Eye (tissue), 1 donor: Measurements from ENCODE around the gene JUP.
"Not testable (repeated sequence)": the region's sequence is repeated elsewhere in the genome, so short reads cannot be mapped to it uniquely, and the experiment has no call there.

Experiments
- DNase-seq: peaks from one replicate; pipeline ENCODE4 v3.0.0-alpha.2; 2015

JUP gene

GRCh38 chr17:41786227-41787020 lies at the start of gene JUP:
TSS of gene JUP (minus strand) at chr17:41786711. CDS start at chr17:41771854, 14,857 bp downstream.
- peak; percentile 99 for DNase-seq

GRCh38 chr17:41835800-41836549 lies 49.5 kb upstream of the JUP start, which contains the start of gene NT5C3B:
TSS of gene NT5C3B (minus strand) at chr17:41836232. CDS start at chr17:41836193, 39 bp downstream.
- peak; percentile 82 for DNase-seq

GRCh38 chr17:41835214-41835799 lies 48.8 kb upstream of the JUP start:
- peak; percentile 43 for DNase-seq

- not testable (repeated sequence) for DNase-seq
Observed at GRCh38 chr17:41829961-41830360, 43.5 kb upstream of the JUP start.

GRCh38 chr17:41825175-41825845 lies 38.8 kb upstream of the JUP start:
- no peak for DNase-seq

GRCh38 chr17:41824086-41824485 lies 37.6 kb upstream of the JUP start:
- DNase-seq = no peak

GRCh38 chr17:41823580-41823979 lies 37.1 kb upstream of the JUP start:
- no peak for DNase-seq

GRCh38 chr17:41823141-41823524 lies 36.6 kb upstream of the JUP start:
- no peak for DNase-seq

GRCh38 chr17:41822216-41823140 lies 36.0 kb upstream of the JUP start:
- no peak for DNase-seq

- DNase-seq = no peak
Observed at GRCh38 chr17:41821776-41822175, 35.3 kb upstream of the JUP start.

- no peak for DNase-seq
Observed at GRCh38 chr17:41818024-41818423, 31.5 kb upstream of the JUP start.

GRCh38 chr17:41816637-41817320 lies 30.3 kb upstream of the JUP start:
- no peak for DNase-seq

GRCh38 chr17:41814195-41814594 lies 27.7 kb upstream of the JUP start:
- DNase-seq = no peak

GRCh38 chr17:41813699-41814124 lies 27.2 kb upstream of the JUP start:
- DNase-seq = no peak

- DNase-seq = no peak
Observed at GRCh38 chr17:41813152-41813680, 26.7 kb upstream of the JUP start.

GRCh38 chr17:41812381-41813151 lies 26.1 kb upstream of the JUP start, which contains the start of gene FKBP10:
TSS of gene FKBP10 (plus strand) at chr17:41813004. CDS start at chr17:41813035, 31 bp downstream.
- peak; percentile 96 for DNase-seq

GRCh38 chr17:41811549-41812380 lies 25.3 kb upstream of the JUP start, which contains the start of gene P3H4:
TSS of gene P3H4 (minus strand) at chr17:41811949. CDS start at chr17:41811915, 34 bp downstream.
- peak; percentile 95 for DNase-seq

- DNase-seq = no peak
Observed at GRCh38 chr17:41810659-41811548, 24.4 kb upstream of the JUP start.
